GM21529 (cell line): ENCODE data around the gene GSPT1.

Source experiments
- ATAC-seq: cut with Tn5 transposase; IDR thresholded peaks from one replicate; pipeline ENCODE4 v1.9.1; 2021; ENCODE audit not compliant: unreplicated experiment

Gene GSPT1

GRCh38 chr16:11913425-11914079, 2.2 kb downstream of the GSPT1 start:
- ATAC-seq = no peak

- no peak for ATAC-seq
Observed at GRCh38 chr16:11909653-11910545, 5.9 kb downstream of the GSPT1 start.

GRCh38 chr16:11907160-11907970, 8.4 kb downstream of the GSPT1 start:
- no peak for ATAC-seq

GRCh38 chr16:11903906-11904305, 11.8 kb downstream of the GSPT1 start:
- ATAC-seq = no peak

- no peak for ATAC-seq
Observed at GRCh38 chr16:11901091-11901490, 14.7 kb downstream of the GSPT1 start.

GRCh38 chr16:11896486-11897176, 19.1 kb downstream of the GSPT1 start:
- ATAC-seq = no peak

- no peak for ATAC-seq
Observed at GRCh38 chr16:11893571-11893970, 22.2 kb downstream of the GSPT1 start.

GRCh38 chr16:11892761-11893160, 23.0 kb downstream of the GSPT1 start:
- ATAC-seq = no peak

GRCh38 chr16:11890231-11890965, 25.4 kb downstream of the GSPT1 start:
- no peak for ATAC-seq

- ATAC-seq = no peak
Observed at GRCh38 chr16:11886881-11887280, 28.9 kb downstream of the GSPT1 start.

GRCh38 chr16:11884035-11884434, 31.7 kb downstream of the GSPT1 start:
- ATAC-seq = no peak

GRCh38 chr16:11880007-11880406, 35.7 kb downstream of the GSPT1 start:
- ATAC-seq = no peak

- ATAC-seq = no peak
Observed at GRCh38 chr16:11877374-11877773, 38.4 kb downstream of the GSPT1 start.

- ATAC-seq = no peak
Observed at GRCh38 chr16:11876306-11876705, 39.5 kb downstream of the GSPT1 start.

GRCh38 chr16:11875721-11876120, 40.0 kb downstream of the GSPT1 start:
- ATAC-seq = no peak

- ATAC-seq = no peak
Observed at GRCh38 chr16:11871193-11871592, 44.6 kb downstream of the GSPT1 start.

GRCh38 chr16:11870399-11870798, 45.4 kb downstream of the GSPT1 start:
- no peak for ATAC-seq

GRCh38 chr16:11869353-11870228, 46.2 kb downstream of the GSPT1 start:
- ATAC-seq = no peak

GRCh38 chr16:11868412-11868980, 47.3 kb downstream of the GSPT1 start:
- ATAC-seq = no peak
